ENCODE measurements around the gene FIGN. TPM values are rescaled to one million over a fixed set of nuclear protein-coding genes. Genes with fewer than 3 reads are reported as not detected.

The FIGN gene
- total RNA-seq, 1 experiment from 2014 or later: 14.6 TPM

- H3K9ac ChIP-seq (ENCODE audit: extremely low read depth, insufficient read length, low read length): no peak overlapping the region
- H2BK20ac ChIP-seq (ENCODE audit: low read depth, low read length, poor library complexity, severe bottlenecking): no peak overlapping the region
- H2BK5ac ChIP-seq (ENCODE audit: insufficient read length, low read length): no peak overlapping the region
- no peak overlapping the region for H3K18ac ChIP-seq (ENCODE audit: insufficient read length, low read depth, low read length)
- H3K23me2 ChIP-seq (ENCODE audit: insufficient read length, low read depth, low read length, poor library complexity, severe bottlenecking): no peaks in the 10 kb centered on the region
- no peaks in the 10 kb centered on the region for H3K9me3 ChIP-seq (ENCODE audit: control insufficient read depth, low read depth, low read length)
- H3K4ac ChIP-seq (ENCODE audit: low read depth, low read length): no peak overlapping the region
- DNase-seq: no peak
- no peak overlapping the region for H3K23ac ChIP-seq (ENCODE audit: insufficient read length, low read depth, low read length)
- no peak overlapping the region for H3K27ac ChIP-seq (ENCODE audit: insufficient read length, low read depth, low read length)
- Mint-ChIP-seq H3K36me3 (ENCODE audit: insufficient read depth in 1 of 3, low read depth in 3 of 3) (no peaks in the 10 kb centered on the region), H3K27me3 (ENCODE audit: low read depth) (no peaks in the 10 kb centered on the region), H3K27ac (peak overlapping the region in 1 of 3 experiments; percentile 58; a peak in 1 of 7 replicates), H3K4me1 (peaks cover 29 to 39% of the 10 kb centered on the region in 2 experiments), H3K4me3 (no peak overlapping the region), H3K9me3 (no peaks in the 10 kb centered on the region)
- peaks cover 3% of the 10 kb centered on the region; the same call in 1 of the 2 replicates for H3K4me1 ChIP-seq (ENCODE audit: insufficient read depth, low read length)
- H2AFZ ChIP-seq (ENCODE audit: low read length): no peak overlapping the region
- no peak overlapping the region for H4K5ac ChIP-seq (ENCODE audit: insufficient read length, low read depth, low read length)
- no peak overlapping the region for H2AK5ac ChIP-seq (ENCODE audit: insufficient read length, low read length)
- H3K79me2 ChIP-seq (ENCODE audit: insufficient read depth, low read length): no peaks in the 10 kb centered on the region
- no peak overlapping the region for H3T11ph ChIP-seq (ENCODE audit: low read length)
- no peak overlapping the region for H4K91ac ChIP-seq (ENCODE audit: insufficient read length, low read depth, low read length)
- no peak overlapping the region for H3K4me2 ChIP-seq (ENCODE audit: insufficient read depth, insufficient read length, low read length)
- no peak overlapping the region for H2BK120ac ChIP-seq (ENCODE audit: low read depth, low read length, poor library complexity, severe bottlenecking)
- no peaks in the 10 kb centered on the region for H3K79me1 ChIP-seq (ENCODE audit: insufficient read depth, low read depth, low read length, poor library complexity, severe bottlenecking)
- H3K56ac ChIP-seq (ENCODE audit: insufficient read length, low read depth, low read length): no peak overlapping the region
- no peak overlapping the region for H2BK15ac ChIP-seq (ENCODE audit: low read depth, low read length)
- H3K14ac ChIP-seq (ENCODE audit: insufficient read depth, low read length): no peak overlapping the region
- TF ChIP-seq CTCF (conservative IDR thresholded peaks at IDR 0.05): no peak
- no peaks in the 10 kb centered on the region for H4K20me1 ChIP-seq (ENCODE audit: control insufficient read depth, insufficient read depth, insufficient read length)
- no peak overlapping the region for H2BK12ac ChIP-seq (ENCODE audit: insufficient read length, low read depth, low read length)
- H4K8ac ChIP-seq (replicated peaks; ENCODE audit: insufficient read length, low read depth, low read length): no peak overlapping the region
- no peaks in the 10 kb centered on the region for H3K27me3 ChIP-seq (ENCODE audit: insufficient read depth, low read length)
- WGBS (ENCODE audit: extremely low coverage, insufficient read length, low lambda C conversion rate): no CpG with 5 or more reads among the region's 6 CpGs
These were observed 95.1 kb downstream of the FIGN start for GRCh38 chr2:163640542-163641193.

Data from H9 (cell line).